Activated T-cell treated with anti-CD3 and anti-CD28 coated beads, Interleukin-2, amount 50 U/mL, for 24 hours (primary cell): ENCODE results near the gene TRABD2B.

ENCODE experiments used
- DNase-seq: peaks from one replicate; pipeline ENCODE4 v3.0.0-alpha.2; 2020
- H3K27ac Mint-ChIP-seq: 2 replicates; pipeline ENCODE4 v1.8.0; 2020; ENCODE audit warnings: mild to moderate bottlenecking, mixed read lengths
- H3K27me3 Mint-ChIP-seq: 2 replicates; pipeline ENCODE4 v1.8.0; 2020; ENCODE audit warnings: mixed read lengths
- H3K36me3 Mint-ChIP-seq: 2 replicates; pipeline ENCODE4 v1.8.0; 2020; ENCODE audit warnings: low read depth, mixed read lengths
- H3K4me1 Mint-ChIP-seq: 2 replicates; pipeline ENCODE4 v1.8.0; 2020; ENCODE audit warnings: low read depth, mixed read lengths
- H3K4me3 Mint-ChIP-seq: 2 replicates; pipeline ENCODE4 v1.8.0; 2020; ENCODE audit warnings: mild to moderate bottlenecking, moderate library complexity, mixed read lengths
- H3K9me3 Mint-ChIP-seq: 2 replicates; pipeline ENCODE4 v1.8.0; 2020; ENCODE audit warnings: mixed read lengths

TRABD2B gene

GRCh38 chr1:47951545-47952235, 45.5 kb downstream of the TRABD2B start:
- Mint-ChIP-seq H3K27me3 (peaks cover 24% of the 10 kb centered on the region), H3K4me3 (no peak overlapping the region), H3K27ac (no peak overlapping the region), H3K4me1 (no peaks in the 10 kb centered on the region), H3K9me3 (no peaks in the 10 kb centered on the region), H3K36me3 (no peaks in the 10 kb centered on the region)
- DNase-seq = no peak

GRCh38 chr1:47951026-47951425, 46.2 kb downstream of the TRABD2B start:
- Mint-ChIP-seq H3K36me3 (no peaks in the 10 kb centered on the region), H3K4me3 (no peak overlapping the region), H3K4me1 (no peaks in the 10 kb centered on the region), H3K9me3 (no peaks in the 10 kb centered on the region), H3K27ac (no peak overlapping the region), H3K27me3 (peaks cover 23% of the 10 kb centered on the region)
- no peak for DNase-seq

GRCh38 chr1:47950471-47950870, 46.7 kb downstream of the TRABD2B start:
- Mint-ChIP-seq H3K4me1 (no peaks in the 10 kb centered on the region), H3K36me3 (no peaks in the 10 kb centered on the region), H3K4me3 (no peak overlapping the region), H3K27me3 (peaks cover 18% of the 10 kb centered on the region), H3K9me3 (no peaks in the 10 kb centered on the region), H3K27ac (no peak overlapping the region)
- no peak for DNase-seq

- Mint-ChIP-seq H3K4me3 (no peak overlapping the region), H3K4me1 (no peaks in the 10 kb centered on the region), H3K27ac (no peak overlapping the region), H3K9me3 (no peaks in the 10 kb centered on the region), H3K27me3 (peaks cover 8% of the 10 kb centered on the region), H3K36me3 (no peaks in the 10 kb centered on the region)
- DNase-seq = no peak
Measured at GRCh38 chr1:47948126-47948525, 49.1 kb downstream of the TRABD2B start.

GRCh38 chr1:47947531-47947930, 49.7 kb downstream of the TRABD2B start:
- no peak overlapping the region for H3K27ac Mint-ChIP-seq
- H3K36me3 Mint-ChIP-seq = no peaks in the 10 kb centered on the region
- H3K9me3 Mint-ChIP-seq = no peaks in the 10 kb centered on the region
- peaks cover 8% of the 10 kb centered on the region for H3K27me3 Mint-ChIP-seq
- no peak overlapping the region for H3K4me3 Mint-ChIP-seq
- DNase-seq = no peak
- no peaks in the 10 kb centered on the region for H3K4me1 Mint-ChIP-seq

GRCh38 chr1:47944561-47944960, 52.6 kb downstream of the TRABD2B start:
- H3K27me3 Mint-ChIP-seq = peaks cover 12% of the 10 kb centered on the region
- no peak for DNase-seq
- no peaks in the 10 kb centered on the region for H3K36me3 Mint-ChIP-seq
- no peak overlapping the region for H3K4me3 Mint-ChIP-seq
- H3K4me1 Mint-ChIP-seq = no peaks in the 10 kb centered on the region
- no peaks in the 10 kb centered on the region for H3K9me3 Mint-ChIP-seq
- H3K27ac Mint-ChIP-seq = no peak overlapping the region

- Mint-ChIP-seq H3K9me3 (no peaks in the 10 kb centered on the region), H3K4me3 (no peak overlapping the region), H3K27ac (no peak overlapping the region)
Measured at GRCh38 chr1:47942240-47942629, 55.0 kb downstream of the TRABD2B start.

GRCh38 chr1:47941609-47942239, 55.5 kb downstream of the TRABD2B start:
- DNase-seq = no peak
- Mint-ChIP-seq H3K36me3 (no peaks in the 10 kb centered on the region), H3K4me3 (no peak overlapping the region), H3K27ac (no peak overlapping the region), H3K27me3 (peaks cover 16% of the 10 kb centered on the region), H3K4me1 (no peaks in the 10 kb centered on the region), H3K9me3 (no peaks in the 10 kb centered on the region)

More at GRCh38 chr1:47942240-47942629, 55.0 kb downstream of the TRABD2B start:
- no peak for DNase-seq
- Mint-ChIP-seq H3K27me3 (peaks cover 16% of the 10 kb centered on the region), H3K4me1 (no peaks in the 10 kb centered on the region), H3K36me3 (no peaks in the 10 kb centered on the region)

GRCh38 chr1:47940779-47941178, 56.4 kb downstream of the TRABD2B start:
- no peaks in the 10 kb centered on the region for H3K4me1 Mint-ChIP-seq
- no peak for DNase-seq
- peaks cover 16% of the 10 kb centered on the region for H3K27me3 Mint-ChIP-seq
- no peak overlapping the region for H3K27ac Mint-ChIP-seq
- no peaks in the 10 kb centered on the region for H3K9me3 Mint-ChIP-seq
- H3K36me3 Mint-ChIP-seq = no peaks in the 10 kb centered on the region
- no peak overlapping the region for H3K4me3 Mint-ChIP-seq

- H3K27ac Mint-ChIP-seq = no peak overlapping the region
- H3K36me3 Mint-ChIP-seq = no peaks in the 10 kb centered on the region
- no peaks in the 10 kb centered on the region for H3K4me1 Mint-ChIP-seq
- DNase-seq = no peak
- no peak overlapping the region for H3K4me3 Mint-ChIP-seq
- no peaks in the 10 kb centered on the region for H3K9me3 Mint-ChIP-seq
- H3K27me3 Mint-ChIP-seq = peaks cover 16% of the 10 kb centered on the region
Measured at GRCh38 chr1:47940326-47940725, 56.9 kb downstream of the TRABD2B start.

- Mint-ChIP-seq H3K27me3 (peaks cover 20% of the 10 kb centered on the region), H3K9me3 (no peaks in the 10 kb centered on the region), H3K4me1 (no peaks in the 10 kb centered on the region), H3K27ac (no peak overlapping the region), H3K36me3 (no peaks in the 10 kb centered on the region), H3K4me3 (no peak overlapping the region)
- DNase-seq = no peak
Measured at GRCh38 chr1:47938520-47938919, 58.7 kb downstream of the TRABD2B start.

- H3K4me1 Mint-ChIP-seq = no peaks in the 10 kb centered on the region
- no peak overlapping the region for H3K27ac Mint-ChIP-seq
- no peaks in the 10 kb centered on the region for H3K36me3 Mint-ChIP-seq
- peaks cover 20% of the 10 kb centered on the region for H3K27me3 Mint-ChIP-seq
- DNase-seq = no peak
- no peaks in the 10 kb centered on the region for H3K9me3 Mint-ChIP-seq
- H3K4me3 Mint-ChIP-seq = no peak overlapping the region
Measured at GRCh38 chr1:47937586-47938254, 59.5 kb downstream of the TRABD2B start.

GRCh38 chr1:47936916-47937551, 60.2 kb downstream of the TRABD2B start:
- H3K4me3 Mint-ChIP-seq = no peak overlapping the region
- peaks cover 24% of the 10 kb centered on the region for H3K27me3 Mint-ChIP-seq
- H3K36me3 Mint-ChIP-seq = no peaks in the 10 kb centered on the region
- H3K27ac Mint-ChIP-seq = no peak overlapping the region
- no peaks in the 10 kb centered on the region for H3K9me3 Mint-ChIP-seq
- H3K4me1 Mint-ChIP-seq = no peaks in the 10 kb centered on the region
- no peak for DNase-seq

- Mint-ChIP-seq H3K9me3 (no peaks in the 10 kb centered on the region), H3K27ac (no peak overlapping the region), H3K4me3 (no peak overlapping the region), H3K27me3 (peaks cover 21% of the 10 kb centered on the region), H3K36me3 (no peaks in the 10 kb centered on the region), H3K4me1 (no peaks in the 10 kb centered on the region)
- DNase-seq = no peak
Measured at GRCh38 chr1:47935856-47936255, 61.3 kb downstream of the TRABD2B start.

- DNase-seq = no peak
- H3K36me3 Mint-ChIP-seq = no peaks in the 10 kb centered on the region
- no peaks in the 10 kb centered on the region for H3K4me1 Mint-ChIP-seq
- H3K9me3 Mint-ChIP-seq = no peaks in the 10 kb centered on the region
- H3K27ac Mint-ChIP-seq = no peak overlapping the region
- peaks cover 23% of the 10 kb centered on the region for H3K27me3 Mint-ChIP-seq
- no peak overlapping the region for H3K4me3 Mint-ChIP-seq
Measured at GRCh38 chr1:47935163-47935562, 62.0 kb downstream of the TRABD2B start.
